HG03378 (cell line): ENCODE results near the gene PROS1.
"Not testable (repeated sequence)": the region's sequence is repeated elsewhere in the genome, so short reads cannot be mapped to it uniquely, and the experiment has no call there.

Experiments used
- ATAC-seq: cut with Tn5 transposase; IDR thresholded peaks from one replicate; pipeline ENCODE4 v1.9.1; 2021; ENCODE audit warnings: mild to moderate bottlenecking, moderate library complexity; ENCODE audit not compliant: unreplicated experiment

The PROS1 gene

GRCh38 chr3:93878250-93879017 is 95.3 kb downstream of the PROS1 start:
- ATAC-seq = not testable (repeated sequence)

GRCh38 chr3:93877427-93877826 is 96.3 kb downstream of the PROS1 start:
- not testable (repeated sequence) for ATAC-seq

DNA sequence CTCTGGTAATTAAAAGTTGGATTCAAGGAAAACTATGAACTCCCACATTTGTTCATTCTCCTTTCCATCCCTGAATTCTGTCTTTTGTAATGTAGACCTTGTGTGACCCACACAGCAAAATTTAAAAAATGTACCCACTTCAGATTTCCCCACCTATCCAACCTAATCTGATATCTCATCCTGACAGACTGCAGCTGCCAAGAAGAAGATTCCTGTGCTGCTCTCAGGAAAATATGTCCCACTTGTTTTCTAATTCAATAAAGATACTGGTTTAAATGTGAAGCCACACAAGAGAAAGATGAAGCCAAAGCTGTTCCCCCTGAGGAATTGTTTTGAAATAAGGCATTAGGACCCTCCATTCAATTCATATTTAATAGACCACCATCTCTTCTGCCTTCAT is 100.3 kb downstream of the PROS1 start:
- not testable (repeated sequence) for ATAC-seq

- ATAC-seq = no peak
Observed at GRCh38 chr3:93867425-93867824, 106.3 kb downstream of the PROS1 start.

- no peak for ATAC-seq
Observed at GRCh38 chr3:93861017-93861416, 112.7 kb downstream of the PROS1 start.

DNA sequence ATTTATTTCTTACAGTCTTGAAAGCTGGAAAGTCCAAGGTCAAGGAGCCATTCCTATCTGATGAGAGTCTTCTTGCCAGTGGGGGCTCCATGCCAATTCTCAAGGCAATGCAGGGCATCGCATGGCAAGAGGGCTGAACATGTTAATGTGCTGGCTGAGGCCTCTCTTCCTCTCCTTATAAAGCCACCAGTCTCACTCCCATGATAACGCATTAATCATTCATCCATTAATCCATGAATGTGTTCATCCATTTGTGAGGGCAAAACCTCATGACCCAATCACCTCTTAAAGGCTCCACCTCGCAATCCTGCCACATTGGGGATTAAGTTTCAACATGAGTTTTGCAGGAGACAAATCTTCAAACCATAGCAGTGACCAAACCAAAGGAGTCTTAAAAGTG is 118.3 kb downstream of the PROS1 start:
- ATAC-seq = no peak

DNA sequence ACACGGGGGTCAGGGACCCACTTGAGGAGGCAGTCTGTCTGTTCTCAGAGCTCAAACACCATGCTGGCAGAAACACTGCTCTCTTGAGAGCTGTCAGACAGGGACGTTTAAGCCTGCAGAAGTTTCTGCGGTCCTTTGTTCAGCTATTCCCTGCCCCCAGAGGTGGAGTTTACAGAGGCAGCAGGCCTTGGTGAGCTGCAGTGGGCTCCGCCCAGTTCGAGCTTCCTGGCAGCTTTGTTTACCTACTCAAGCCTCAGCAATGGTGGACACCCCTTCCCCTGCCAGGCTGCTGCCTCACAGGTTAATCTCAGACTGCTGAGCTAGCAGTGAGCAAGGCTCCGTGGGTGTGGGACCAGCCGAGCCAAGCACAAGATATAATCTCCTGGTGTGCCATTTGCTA is 121.5 kb downstream of the PROS1 start:
- not testable (repeated sequence) for ATAC-seq

- ATAC-seq = no peak
Observed at GRCh38 chr3:93843981-93844380, 129.7 kb downstream of the PROS1 start.

GRCh38 chr3:93839193-93839592 is 134.5 kb downstream of the PROS1 start:
- not testable (repeated sequence) for ATAC-seq
